ENCODE results near the gene EIF1B. TPM values are rescaled to one million over a fixed set of nuclear protein-coding genes. Genes with fewer than 3 reads are reported as not detected.

EIF1B gene
- total and polyA plus RNA-seq, 2 of the 13 experiments (the other 11 are each of a cell fraction or from before 2014, with no cell fraction given): 12.7 to 29.1 TPM

DNA sequence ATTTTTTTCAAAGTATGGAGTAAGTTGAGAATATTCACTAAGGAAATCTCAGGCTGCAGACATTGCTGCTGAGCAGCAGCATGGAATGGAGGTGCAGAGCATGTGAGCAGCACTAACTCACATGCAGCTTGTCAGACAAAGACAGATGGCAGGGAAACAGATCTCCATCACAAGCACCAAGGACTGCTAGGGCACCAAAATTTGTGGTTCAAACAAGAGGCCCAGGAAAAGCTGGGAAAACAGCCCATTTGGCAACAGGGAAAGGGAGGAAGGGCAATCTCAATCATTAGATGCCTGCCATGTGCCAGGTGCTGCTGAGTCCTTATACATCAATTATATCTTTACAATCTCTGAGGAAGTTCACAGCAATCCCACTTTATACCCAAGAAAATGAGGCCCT is 47.2 kb upstream of the EIF1B start:
- BruUV-seq (replicated peaks): no TSS peak
- Histone ChIP-seq H4K20me1 (ENCODE audit: insufficient read depth, low read length) (no peaks in the 10 kb centered on the region), H2AFZ (ENCODE audit: low read length) (no peak overlapping the region), H3K4me3 (replicated peaks in 1 of 3; ENCODE audit: insufficient read depth in 1 of 3, low read depth in 2 of 3, low read length in 3 of 3) (no peak overlapping the region), H3K9me3 (ENCODE audit: low read length) (no peaks in the 10 kb centered on the region), H3K4me1 (ENCODE audit: insufficient read depth, low read length) (no peaks in the 10 kb centered on the region), H3K27me3 (ENCODE audit: control insufficient read depth in 1 of 2, insufficient read depth in 2 of 2, low read length in 2 of 2) (no peaks in the 10 kb centered on the region), H3K9ac (ENCODE audit: insufficient read depth, low read depth, low read length) (no peak overlapping the region), H3K4me2 (ENCODE audit: low read depth, low read length) (no peak overlapping the region), H3K79me2 (ENCODE audit: insufficient read depth, low read length) (no peaks in the 10 kb centered on the region), H3K27ac (ENCODE audit: extremely low read length, insufficient read depth, low read length) (no peak overlapping the region), H3K36me3 (replicated peaks in 1 of 2; ENCODE audit: control insufficient read depth in 1 of 2, insufficient read depth in 2 of 2, low read length in 2 of 2) (no peaks in the 10 kb centered on the region)
- intact Hi-C loops (cut with micrococcal nuclease; ENCODE audit: unreplicated experiment) (no loop called here), in situ Hi-C loops (cut with HindIII; ENCODE audit: extremely low pct_ligation_motif_present, low pct_unique_long_range_greater_than_20kb) (no loop called here)
- ChIA-PET POLR2A (no interaction called here), CTCF (ENCODE audit: low intra/inter-chr PET ratio, low total read pairs) (no interaction called here)
- no peak for ATAC-seq
- FAIRE-seq: no peak
- DNase-seq (ENCODE audit: low spot score): no peak
- no peak for TF ChIP-seq ZFY (CRISPR knock-in tag; IDR thresholded peaks at IDR 0.05)
- TF ChIP-seq, protein P1, sequence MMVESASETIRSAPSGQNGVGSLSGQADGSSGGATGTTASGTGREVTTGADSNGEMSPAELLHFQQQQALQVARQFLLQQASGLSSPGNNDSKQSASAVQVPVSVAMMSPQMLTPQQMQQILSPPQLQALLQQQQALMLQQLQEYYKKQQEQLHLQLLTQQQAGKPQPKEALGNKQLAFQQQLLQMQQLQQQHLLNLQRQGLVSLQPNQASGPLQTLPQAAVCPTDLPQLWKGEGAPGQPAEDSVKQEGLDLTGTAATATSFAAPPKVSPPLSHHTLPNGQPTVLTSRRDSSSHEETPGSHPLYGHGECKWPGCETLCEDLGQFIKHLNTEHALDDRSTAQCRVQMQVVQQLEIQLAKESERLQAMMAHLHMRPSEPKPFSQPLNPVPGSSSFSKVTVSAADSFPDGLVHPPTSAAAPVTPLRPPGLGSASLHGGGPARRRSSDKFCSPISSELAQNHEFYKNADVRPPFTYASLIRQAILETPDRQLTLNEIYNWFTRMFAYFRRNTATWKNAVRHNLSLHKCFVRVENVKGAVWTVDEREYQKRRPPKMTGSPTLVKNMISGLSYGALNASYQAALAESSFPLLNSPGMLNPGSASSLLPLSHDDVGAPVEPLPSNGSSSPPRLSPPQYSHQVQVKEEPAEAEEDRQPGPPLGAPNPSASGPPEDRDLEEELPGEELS (CRISPR knock-in tag; IDR thresholded peaks at IDR 0.05): no peak
- no peak for TF ChIP-seq TMF1 (CRISPR knock-in tag; IDR thresholded peaks at IDR 0.05; ENCODE audit: low read depth)
- TF ChIP-seq FOXA3 (CRISPR knock-in tag; IDR thresholded peaks at IDR 0.05): no peak
- no peak for TF ChIP-seq KLF6 (CRISPR knock-in tag; IDR thresholded peaks at IDR 0.05)
- TF ChIP-seq NFIB (CRISPR knock-in tag; IDR thresholded peaks at IDR 0.05; ENCODE audit: borderline replicate concordance): no peak
- TF ChIP-seq, protein P2, sequence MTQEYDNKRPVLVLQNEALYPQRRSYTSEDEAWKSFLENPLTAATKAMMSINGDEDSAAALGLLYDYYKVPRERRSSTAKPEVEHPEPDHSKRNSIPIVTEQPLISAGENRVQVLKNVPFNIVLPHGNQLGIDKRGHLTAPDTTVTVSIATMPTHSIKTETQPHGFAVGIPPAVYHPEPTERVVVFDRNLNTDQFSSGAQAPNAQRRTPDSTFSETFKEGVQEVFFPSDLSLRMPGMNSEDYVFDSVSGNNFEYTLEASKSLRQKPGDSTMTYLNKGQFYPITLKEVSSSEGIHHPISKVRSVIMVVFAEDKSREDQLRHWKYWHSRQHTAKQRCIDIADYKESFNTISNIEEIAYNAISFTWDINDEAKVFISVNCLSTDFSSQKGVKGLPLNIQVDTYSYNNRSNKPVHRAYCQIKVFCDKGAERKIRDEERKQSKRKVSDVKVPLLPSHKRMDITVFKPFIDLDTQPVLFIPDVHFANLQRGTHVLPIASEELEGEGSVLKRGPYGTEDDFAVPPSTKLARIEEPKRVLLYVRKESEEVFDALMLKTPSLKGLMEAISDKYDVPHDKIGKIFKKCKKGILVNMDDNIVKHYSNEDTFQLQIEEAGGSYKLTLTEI (CRISPR knock-in tag; conservative IDR thresholded peaks at IDR 0.05): no peak
- no peak for TF ChIP-seq ZNF614 (CRISPR knock-in tag; IDR thresholded peaks at IDR 0.05; ENCODE audit: borderline replicate concordance)
- TF ChIP-seq CEBPG (CRISPR knock-in tag; IDR thresholded peaks at IDR 0.05): no peak
- TF ChIP-seq, protein P3, sequence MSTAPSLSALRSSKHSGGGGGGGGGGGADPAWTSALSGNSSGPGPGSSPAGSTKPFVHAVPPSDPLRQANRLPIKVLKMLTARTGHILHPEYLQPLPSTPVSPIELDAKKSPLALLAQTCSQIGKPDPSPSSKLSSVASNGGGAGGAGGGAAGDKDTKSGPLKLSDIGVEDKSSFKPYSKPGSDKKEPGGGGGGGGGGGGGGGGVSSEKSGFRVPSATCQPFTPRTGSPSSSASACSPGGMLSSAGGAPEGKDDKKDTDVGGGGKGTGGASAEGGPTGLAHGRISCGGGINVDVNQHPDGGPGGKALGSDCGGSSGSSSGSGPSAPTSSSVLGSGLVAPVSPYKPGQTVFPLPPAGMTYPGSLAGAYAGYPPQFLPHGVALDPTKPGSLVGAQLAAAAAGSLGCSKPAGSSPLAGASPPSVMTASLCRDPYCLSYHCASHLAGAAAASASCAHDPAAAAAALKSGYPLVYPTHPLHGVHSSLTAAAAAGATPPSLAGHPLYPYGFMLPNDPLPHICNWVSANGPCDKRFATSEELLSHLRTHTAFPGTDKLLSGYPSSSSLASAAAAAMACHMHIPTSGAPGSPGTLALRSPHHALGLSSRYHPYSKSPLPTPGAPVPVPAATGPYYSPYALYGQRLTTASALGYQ (CRISPR knock-in tag; IDR thresholded peaks at IDR 0.05): no peak
- TF ChIP-seq, protein P4, sequence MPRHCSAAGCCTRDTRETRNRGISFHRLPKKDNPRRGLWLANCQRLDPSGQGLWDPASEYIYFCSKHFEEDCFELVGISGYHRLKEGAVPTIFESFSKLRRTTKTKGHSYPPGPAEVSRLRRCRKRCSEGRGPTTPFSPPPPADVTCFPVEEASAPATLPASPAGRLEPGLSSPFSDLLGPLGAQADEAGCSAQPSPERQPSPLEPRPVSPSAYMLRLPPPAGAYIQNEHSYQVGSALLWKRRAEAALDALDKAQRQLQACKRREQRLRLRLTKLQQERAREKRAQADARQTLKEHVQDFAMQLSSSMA (CRISPR knock-in tag; IDR thresholded peaks at IDR 0.05): no peak
- no peak for TF ChIP-seq FOXC1 (CRISPR knock-in tag; IDR thresholded peaks at IDR 0.05; ENCODE audit: borderline replicate concordance)
- no peak for TF ChIP-seq ZMYM2 (CRISPR knock-in tag; IDR thresholded peaks at IDR 0.05)
- TF ChIP-seq TAF1 (CRISPR knock-in tag; IDR thresholded peaks at IDR 0.05): no peak

All from HepG2 (cell line).